GM12891 (cell line): Measurements from ENCODE around the gene ST3GAL4.

ENCODE experiments used
- PAX5 ChIP-seq: IDR thresholded peaks from 2 replicates; pipeline ENCODE4 v1.6.1; 2011; ENCODE audit warnings: low read length, moderate library complexity, mild to moderate bottlenecking; ENCODE audit not compliant: insufficient read depth, severe bottlenecking
- POLR2A ChIP-seq: IDR thresholded peaks from 2 replicates; pipeline ENCODE4 v1.6.1; 2011; ENCODE audit warnings: low read depth, low read length, control low read depth
- POLR2AphosphoS5 ChIP-seq: IDR thresholded peaks from 2 replicates; pipeline ENCODE4 v1.6.1; 2011; ENCODE audit warnings: low read depth, low read length, control low read depth
- POU2F2 ChIP-seq: IDR thresholded peaks from 2 replicates; pipeline ENCODE4 v1.6.1; 2011; ENCODE audit warnings: low read depth, mild to moderate bottlenecking, control low read depth, low read length, moderate library complexity
- SPI1 ChIP-seq: IDR thresholded peaks from 2 replicates; pipeline ENCODE4 v1.6.1; 2011; ENCODE audit warnings: low read depth, low read length, control low read depth
- TAF1 ChIP-seq: IDR thresholded peaks from 2 replicates; pipeline ENCODE4 v1.6.1; 2011; ENCODE audit warnings: low read depth, low read length, control low read depth

- TF ChIP-seq POLR2AphosphoS5 (no peak), TAF1 (no peak), POLR2A (no peak), POU2F2 (no peak), PAX5 (no peak), SPI1 (no peak)
Observed at GRCh38 chr11:126340960-126341606, 14.4 kb upstream of the ST3GAL4 start.
